HepG2 (cell line): ENCODE measurements around the gene SHC1. TPM values are rescaled to one million over a fixed set of nuclear protein-coding genes. Genes with fewer than 3 reads are reported as not detected.

Experiments used
- ATF5 ChIP-seq: sonication (generic); formaldehyde crosslinking; IDR thresholded peaks from 2 replicates; pipeline ENCODE4 v1.4.0; 2020; ENCODE audit warnings: mild to moderate bottlenecking, low read depth, missing genetic modification reagents
- DNMT3B ChIP-seq: conservative IDR thresholded peaks from 2 replicates; pipeline ENCODE4 v1.6.1; 2016; ENCODE audit warnings: missing biosample characterization, control low read depth
- FOXP4 ChIP-seq: sonication (generic); formaldehyde crosslinking; IDR thresholded peaks from 2 replicates; pipeline ENCODE4 v1.4.0; 2020; ENCODE audit warnings: missing genetic modification reagents
- JDP2 ChIP-seq: sonication (generic); formaldehyde crosslinking; IDR thresholded peaks from 2 replicates; pipeline ENCODE4 v1.8.1; 2022; ENCODE audit warnings: missing genetic modification reagents, borderline replicate concordance
- MYPOP ChIP-seq: sonication (generic); formaldehyde crosslinking; IDR thresholded peaks from 2 replicates; pipeline ENCODE4 v1.8.1; 2023; ENCODE audit warnings: mild to moderate bottlenecking, moderate library complexity, missing genetic modification reagents
- NKX3-1 ChIP-seq: sonication (generic); formaldehyde crosslinking; IDR thresholded peaks from 2 replicates; pipeline ENCODE4 v1.5.0; 2020; ENCODE audit warnings: missing genetic modification reagents
- RFX1 ChIP-seq: fragments of 450-650 bp; IDR thresholded peaks from 2 replicates; pipeline ENCODE4 v1.6.1; 2017
- SIN3B ChIP-seq: fragments of 150-350 bp; IDR thresholded peaks from 2 replicates; pipeline ENCODE4 v1.6.1; 2014; ENCODE audit warnings: low read length
- SMAD9 ChIP-seq: sonication (generic); formaldehyde crosslinking; IDR thresholded peaks from 2 replicates; pipeline ENCODE4 v1.5.1; 2020; ENCODE audit warnings: mild to moderate bottlenecking, missing genetic modification reagents
- SNAPC2 ChIP-seq: sonication (generic); formaldehyde crosslinking; IDR thresholded peaks from 2 replicates; pipeline ENCODE4 v1.8.1; 2022; ENCODE audit warnings: mild to moderate bottlenecking, missing genetic modification reagents
- SNAPC5 ChIP-seq: sonication (generic); formaldehyde crosslinking; IDR thresholded peaks from 2 replicates; pipeline ENCODE4 v1.8.1; 2023; ENCODE audit warnings: mild to moderate bottlenecking, missing genetic modification reagents, borderline replicate concordance
- SP4 ChIP-seq: sonication (generic); formaldehyde crosslinking; IDR thresholded peaks from 2 replicates; pipeline ENCODE4 v1.8.1; 2023; ENCODE audit warnings: mild to moderate bottlenecking, missing genetic modification reagents
- THAP7 ChIP-seq: sonication (generic); formaldehyde crosslinking; IDR thresholded peaks from 2 replicates; pipeline ENCODE4 v1.8.1; 2023; ENCODE audit warnings: mild to moderate bottlenecking, missing genetic modification reagents
- TRIM22 ChIP-seq: fragments of 450-650 bp; IDR thresholded peaks from 2 replicates; pipeline ENCODE4 v1.6.1; 2017
- ZBTB49 ChIP-seq: sonication (generic); formaldehyde crosslinking; IDR thresholded peaks from 2 replicates; pipeline ENCODE4 v1.4.0; 2020; ENCODE audit warnings: missing genetic modification reagents, borderline replicate concordance
- ZNF34 ChIP-seq: sonication (generic); formaldehyde crosslinking; IDR thresholded peaks from 2 replicates; pipeline ENCODE4 v1.4.0; 2020; ENCODE audit warnings: mild to moderate bottlenecking, missing genetic modification reagents, borderline replicate concordance
- ZNF644 ChIP-seq: IDR thresholded peaks from 2 replicates; pipeline ENCODE4 v1.6.1; 2016; ENCODE audit warnings: low read depth
- ZNF891 ChIP-seq: sonication (generic); formaldehyde crosslinking; IDR thresholded peaks from 2 replicates; pipeline ENCODE4 v1.5.0; 2020; ENCODE audit warnings: mild to moderate bottlenecking, missing genetic modification reagents
- ZSCAN20 ChIP-seq: sonication (generic); formaldehyde crosslinking; IDR thresholded peaks from 2 replicates; pipeline ENCODE4 v1.4.0; 2020; ENCODE audit warnings: missing genetic modification reagents, mild to moderate bottlenecking, borderline replicate concordance
- polyA plus RNA-seq, 8 experiments: library from polyadenylated mRNA; depleted of rRNA in 3 of 8; stranded (reverse) in 7 of 8; unstranded in 1 of 8; fragments of >200 nt; fragmentation: Illumina TruSeq in 4 of 8; extraction: Trizol in 4 of 8; gene quantifications; 2 replicates each; pipeline versions ENCODE4 v1.2.1 to v1.2.3, GENCODE V29; 2011 to 2016; ENCODE audit warnings: low read depth in 4 of 8, missing spikeins in 1 of 8, mixed read lengths in 1 of 8; ENCODE audit not compliant: insufficient read depth in 1 of 8
- total RNA-seq, 5 experiments: library from RNA; depleted of rRNA; stranded (reverse); fragments of >200 nt; fragmentation: Illumina TruSeq; extraction: Trizol; gene quantifications; 2 replicates each; pipeline ENCODE4 v1.2.3, GENCODE V29; 2016; ENCODE audit warnings: low read depth in 1 of 5

Gene SHC1
- total and polyA plus RNA-seq, 2 of the 13 experiments (the other 11 are each of a cell fraction or from before 2014, with no cell fraction given) = 52.0 to 137 TPM

- TF ChIP-seq ZBTB49 (CRISPR knock-in tag) = no peak
- TF ChIP-seq DNMT3B (CRISPR knock-in tag) = peak; percentile 22; the same call in 1 of the 2 replicates
- no peak for TF ChIP-seq SMAD9 (CRISPR knock-in tag)
- TF ChIP-seq RFX1 = no peak
- no peak for TF ChIP-seq NKX3-1 (CRISPR knock-in tag)
- no peak for TF ChIP-seq THAP7 (CRISPR knock-in tag)
- no peak for TF ChIP-seq JDP2 (CRISPR knock-in tag)
- TF ChIP-seq FOXP4 (CRISPR knock-in tag) = peak; percentile 65
- no peak for TF ChIP-seq TRIM22
- TF ChIP-seq ZSCAN20 (CRISPR knock-in tag) = no peak
- no peak for TF ChIP-seq SIN3B
- TF ChIP-seq ATF5 (CRISPR knock-in tag) = peak; percentile 10; the same call in 1 of the 2 replicates
- 0 out of 2 replicates have a peak, but pooled peaks have one; percentile 60 for TF ChIP-seq SNAPC2 (CRISPR knock-in tag)
- no peak for TF ChIP-seq ZNF34 (CRISPR knock-in tag)
- TF ChIP-seq MYPOP (CRISPR knock-in tag) = no peak; the same call in 1 of the 2 replicates
- TF ChIP-seq SNAPC5 (CRISPR knock-in tag) = 0 out of 2 replicates have a peak, but pooled peaks have one; percentile 29
- peak; percentile 27; the same call in 1 of the 2 replicates for TF ChIP-seq ZNF891 (CRISPR knock-in tag)
- no peak for TF ChIP-seq ZNF644
- peak; percentile 84 for TF ChIP-seq SP4 (CRISPR knock-in tag)
These were observed 30.3 kb upstream of the SHC1 start (continued) for GRCh38 chr1:155000726-155001424.
